SK-N-SH treated with all-trans-retinoic acid at 6 μM for 48 hours (cell line): ENCODE results near the gene IFI6.

Experiments used
- ATAC-seq: fragments of 200-7000 bp; cut with Tn5 transposase; 3 replicates; pipeline ENCODE4 v1.9.1; 2020; ENCODE audit warnings: mild to moderate bottlenecking, moderate library complexity
- ARNTL ChIP-seq: fragments of 450-650 bp; formaldehyde crosslinking; IDR thresholded peaks from 2 replicates; pipeline ENCODE4 v1.5.0; 2020; ENCODE audit warnings: low read depth, mild to moderate bottlenecking, moderate library complexity, borderline replicate concordance
- BACH2 ChIP-seq: fragments of 250-450 bp; sonication (Bioruptor Pico); IDR thresholded peaks from 2 replicates; pipeline ENCODE4 v1.9.0; 2021; ENCODE audit warnings: mild to moderate bottlenecking, borderline replicate concordance
- GLIS3 ChIP-seq: fragments of 250-450 bp; sonication (Bioruptor Pico); IDR thresholded peaks from 2 replicates; pipeline ENCODE4 v1.5.0; 2020; ENCODE audit warnings: mild to moderate bottlenecking, moderate library complexity
- ISL1 ChIP-seq: fragments of 250-450 bp; sonication (Bioruptor Pico); IDR thresholded peaks from 2 replicates; pipeline ENCODE4 v2.1.2; 2022; ENCODE audit warnings: mild to moderate bottlenecking, moderate library complexity
- POU6F1 ChIP-seq: fragments of 250-450 bp; sonication (Bioruptor Pico); IDR thresholded peaks from 2 replicates; pipeline ENCODE4 v1.8.0; 2021; ENCODE audit warnings: low read depth, mild to moderate bottlenecking, moderate library complexity, borderline replicate concordance
- RARB ChIP-seq: fragments of 250-450 bp; sonication (Bioruptor Pico); IDR thresholded peaks from 2 replicates; pipeline ENCODE4 v1.8.0; 2021; ENCODE audit warnings: mild to moderate bottlenecking, moderate library complexity
- SNAI2 ChIP-seq: fragments of 250-450 bp; sonication (Bioruptor Pico); IDR thresholded peaks from 2 replicates; pipeline ENCODE4 v1.5.0; 2020; ENCODE audit warnings: mild to moderate bottlenecking, moderate library complexity
- TCF4 ChIP-seq: fragments of 250-450 bp; sonication (Bioruptor Pico); IDR thresholded peaks from 2 replicates; pipeline ENCODE4 v1.8.0; 2021; ENCODE audit warnings: mild to moderate bottlenecking, moderate library complexity, borderline replicate concordance
- TOX ChIP-seq: fragments of 250-450 bp; sonication (Bioruptor Pico); IDR thresholded peaks from 2 replicates; pipeline ENCODE4 v1.8.0; 2021; ENCODE audit warnings: mild to moderate bottlenecking, moderate library complexity, borderline replicate concordance
- TSHZ2 ChIP-seq: fragments of 250-450 bp; sonication (Bioruptor Pico); IDR thresholded peaks from 2 replicates; pipeline ENCODE4 v1.5.0; 2020; ENCODE audit warnings: mild to moderate bottlenecking, moderate library complexity
- ZFP3 ChIP-seq: fragments of 250-450 bp; sonication (Bioruptor Pico); IDR thresholded peaks from 2 replicates; pipeline ENCODE4 v1.5.0; 2020; ENCODE audit warnings: mild to moderate bottlenecking, moderate library complexity
- ZNF565 ChIP-seq: fragments of 450-650 bp; formaldehyde crosslinking; conservative IDR thresholded peaks from 2 replicates; pipeline ENCODE4 v1.5.0; 2020; ENCODE audit warnings: low read depth, mild to moderate bottlenecking, moderate library complexity
- ZNF70 ChIP-seq: fragments of 450-650 bp; formaldehyde crosslinking; IDR thresholded peaks from 2 replicates; pipeline ENCODE4 v1.5.0; 2020; ENCODE audit warnings: mild to moderate bottlenecking, moderate library complexity
- ZNF8 ChIP-seq: fragments of 450-650 bp; formaldehyde crosslinking; IDR thresholded peaks from 2 replicates; pipeline ENCODE4 v1.5.0; 2020; ENCODE audit warnings: mild to moderate bottlenecking, moderate library complexity
- TF ChIP-seq, protein P1 (sequence below): fragments of 250-450 bp; sonication (Bioruptor Pico); IDR thresholded peaks from 2 replicates; pipeline ENCODE4 v1.5.1; 2020; ENCODE audit warnings: low read depth, mild to moderate bottlenecking, moderate library complexity
- TF ChIP-seq, protein P2 (sequence below): fragments of 250-450 bp; sonication (Bioruptor Pico); IDR thresholded peaks from 2 replicates; pipeline ENCODE4 v1.8.0; 2020; ENCODE audit warnings: mild to moderate bottlenecking, moderate library complexity, borderline replicate concordance
- TF ChIP-seq, protein P3 (sequence below): fragments of 250-450 bp; sonication (Bioruptor Pico); IDR thresholded peaks from 2 replicates; pipeline ENCODE4 v1.5.1; 2021; ENCODE audit warnings: mild to moderate bottlenecking, moderate library complexity

The IFI6 gene

GRCh38 chr1:27638805-27639204 is 33.2 kb downstream of the IFI6 start:
- TF ChIP-seq ISL1 (CRISPR knock-in tag) (no peak), SNAI2 (CRISPR knock-in tag) (no peak), TOX (CRISPR knock-in tag) (no peak), ZNF565 (no peak), POU6F1 (CRISPR knock-in tag) (no peak)
- TF ChIP-seq, protein P1, sequence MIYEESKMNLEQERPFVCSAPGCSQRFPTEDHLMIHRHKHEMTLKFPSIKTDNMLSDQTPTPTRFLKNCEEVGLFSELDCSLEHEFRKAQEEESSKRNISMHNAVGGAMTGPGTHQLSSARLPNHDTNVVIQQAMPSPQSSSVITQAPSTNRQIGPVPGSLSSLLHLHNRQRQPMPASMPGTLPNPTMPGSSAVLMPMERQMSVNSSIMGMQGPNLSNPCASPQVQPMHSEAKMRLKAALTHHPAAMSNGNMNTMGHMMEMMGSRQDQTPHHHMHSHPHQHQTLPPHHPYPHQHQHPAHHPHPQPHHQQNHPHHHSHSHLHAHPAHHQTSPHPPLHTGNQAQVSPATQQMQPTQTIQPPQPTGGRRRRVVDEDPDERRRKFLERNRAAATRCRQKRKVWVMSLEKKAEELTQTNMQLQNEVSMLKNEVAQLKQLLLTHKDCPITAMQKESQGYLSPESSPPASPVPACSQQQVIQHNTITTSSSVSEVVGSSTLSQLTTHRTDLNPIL (CRISPR knock-in tag), result no peak
- TF ChIP-seq, protein P2, sequence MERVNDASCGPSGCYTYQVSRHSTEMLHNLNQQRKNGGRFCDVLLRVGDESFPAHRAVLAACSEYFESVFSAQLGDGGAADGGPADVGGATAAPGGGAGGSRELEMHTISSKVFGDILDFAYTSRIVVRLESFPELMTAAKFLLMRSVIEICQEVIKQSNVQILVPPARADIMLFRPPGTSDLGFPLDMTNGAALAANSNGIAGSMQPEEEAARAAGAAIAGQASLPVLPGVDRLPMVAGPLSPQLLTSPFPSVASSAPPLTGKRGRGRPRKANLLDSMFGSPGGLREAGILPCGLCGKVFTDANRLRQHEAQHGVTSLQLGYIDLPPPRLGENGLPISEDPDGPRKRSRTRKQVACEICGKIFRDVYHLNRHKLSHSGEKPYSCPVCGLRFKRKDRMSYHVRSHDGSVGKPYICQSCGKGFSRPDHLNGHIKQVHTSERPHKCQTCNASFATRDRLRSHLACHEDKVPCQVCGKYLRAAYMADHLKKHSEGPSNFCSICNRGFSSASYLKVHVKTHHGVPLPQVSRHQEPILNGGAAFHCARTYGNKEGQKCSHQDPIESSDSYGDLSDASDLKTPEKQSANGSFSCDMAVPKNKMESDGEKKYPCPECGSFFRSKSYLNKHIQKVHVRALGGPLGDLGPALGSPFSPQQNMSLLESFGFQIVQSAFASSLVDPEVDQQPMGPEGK, result no peak
- TF ChIP-seq, protein P3, sequence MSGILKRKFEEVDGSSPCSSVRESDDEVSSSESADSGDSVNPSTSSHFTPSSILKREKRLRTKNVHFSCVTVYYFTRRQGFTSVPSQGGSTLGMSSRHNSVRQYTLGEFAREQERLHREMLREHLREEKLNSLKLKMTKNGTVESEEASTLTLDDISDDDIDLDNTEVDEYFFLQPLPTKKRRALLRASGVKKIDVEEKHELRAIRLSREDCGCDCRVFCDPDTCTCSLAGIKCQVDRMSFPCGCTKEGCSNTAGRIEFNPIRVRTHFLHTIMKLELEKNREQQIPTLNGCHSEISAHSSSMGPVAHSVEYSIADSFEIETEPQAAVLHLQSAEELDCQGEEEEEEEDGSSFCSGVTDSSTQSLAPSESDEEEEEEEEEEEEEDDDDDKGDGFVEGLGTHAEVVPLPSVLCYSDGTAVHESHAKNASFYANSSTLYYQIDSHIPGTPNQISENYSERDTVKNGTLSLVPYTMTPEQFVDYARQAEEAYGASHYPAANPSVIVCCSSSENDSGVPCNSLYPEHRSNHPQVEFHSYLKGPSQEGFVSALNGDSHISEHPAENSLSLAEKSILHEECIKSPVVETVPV (CRISPR knock-in tag), result no peak
- ATAC-seq, result no peak

DNA sequence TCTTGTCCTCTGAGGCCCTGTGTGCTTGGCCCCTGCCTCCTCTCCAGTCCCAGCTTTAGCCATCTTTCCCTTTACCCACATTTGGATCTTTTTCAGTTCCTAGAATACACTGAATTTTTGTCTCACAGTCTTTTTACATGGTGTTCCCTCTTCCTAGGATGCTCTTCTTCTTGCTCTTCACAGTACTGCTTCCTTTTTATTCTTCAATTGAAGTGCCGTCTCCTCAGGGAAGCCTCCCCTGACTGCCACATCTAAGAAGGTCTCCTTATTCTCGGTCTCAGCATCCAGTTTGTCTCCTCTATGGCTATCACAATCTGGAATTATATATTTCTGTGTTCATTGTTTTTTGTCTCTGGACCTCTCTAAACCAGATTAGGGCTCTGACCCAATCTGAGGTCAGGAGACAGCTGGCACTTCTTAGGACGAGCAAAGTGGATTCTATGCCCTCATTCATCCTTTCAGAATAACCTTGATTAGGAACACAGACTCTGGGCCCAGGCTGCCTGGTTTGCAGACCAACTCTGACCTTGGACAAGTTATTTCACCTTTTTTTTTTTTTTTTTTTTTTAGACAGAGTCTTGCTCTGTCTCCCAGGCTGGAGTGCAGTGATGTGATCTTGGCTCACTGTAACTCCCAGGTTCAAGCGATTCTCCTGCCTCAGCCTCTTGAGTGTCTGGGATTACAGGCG is 33.8 kb downstream of the IFI6 start:
- ATAC-seq, result no peak
- TF ChIP-seq, protein P3 (CRISPR knock-in tag), result no peak
- TF ChIP-seq RARB (CRISPR knock-in tag) (no peak), BACH2 (CRISPR knock-in tag) (no peak), GLIS3 (CRISPR knock-in tag) (no peak), ARNTL (CRISPR knock-in tag) (no peak), TCF4 (CRISPR knock-in tag) (no peak), ZNF70 (CRISPR knock-in tag) (no peak), ZFP3 (CRISPR knock-in tag) (no peak), ZNF8 (CRISPR knock-in tag) (no peak), TSHZ2 (CRISPR knock-in tag) (no peak)
- TF ChIP-seq, protein P1 (CRISPR knock-in tag), result no peak
